ENCODE measurements around the gene NFASC. TPM values are rescaled to one million over a fixed set of nuclear protein-coding genes. Genes with fewer than 3 reads are reported as not detected.

Gene NFASC
- total RNA-seq, 1 experiment from 2014 or later, result 1.6 TPM

GRCh38 chr1:204920967-204921366, 50.3 kb downstream of the NFASC start:
- no peak overlapping the region for H3K9ac ChIP-seq (ENCODE audit: low read length)
- no TSS peak for BruUV-seq (replicated peaks)
- H3K4me3 ChIP-seq (ENCODE audit: low read length), result no peak overlapping the region
- H3F3A ChIP-seq (ENCODE audit: low read length, unreplicated experiment), result no peaks in the 10 kb centered on the region
- peaks cover 42% of the 10 kb centered on the region for H3K27me3 ChIP-seq (ENCODE audit: low read length)
- no peaks in the 10 kb centered on the region for H3K79me2 ChIP-seq (ENCODE audit: low read length)
- H3K9me2 ChIP-seq (replicated peaks; ENCODE audit: low read length), result no peaks in the 10 kb centered on the region
- ChIA-PET CTCF (no interaction called here), POLR2A (ENCODE audit: unreplicated experiment) (no interaction called here)
- no peaks in the 10 kb centered on the region for H3K9me3 ChIP-seq (ENCODE audit: low read length)
- no peak overlapping the region for H3K4me2 ChIP-seq (ENCODE audit: low read length)
- no peaks in the 10 kb centered on the region for H3K36me3 ChIP-seq (ENCODE audit: low read depth, low read length)
- ATAC-seq (no peak), DNase-seq (no peak)
- intact Hi-C loops (cut with micrococcal nuclease), result no loop called here
- H3K27ac ChIP-seq (ENCODE audit: low read length), result no peak overlapping the region
- H4K20me1 ChIP-seq (ENCODE audit: low read length), result no peaks in the 10 kb centered on the region
- no peak overlapping the region for H2AFZ ChIP-seq (ENCODE audit: low read length)
- TF ChIP-seq CTCF (conservative IDR thresholded peaks at IDR 0.05; ENCODE audit: low read depth, low read length), result no peak
- TF ChIP-seq EZH2phosphoT487 (IDR thresholded peaks at IDR 0.05; ENCODE audit: borderline replicate concordance, low read length), result no peak
- no peak for TF ChIP-seq EZH2 (IDR thresholded peaks at IDR 0.05; ENCODE audit: low read length, unreplicated experiment)
- peaks cover 7% of the 10 kb centered on the region; the same call in 1 of the 2 replicates for H3K4me1 ChIP-seq (ENCODE audit: insufficient read depth, low read length)

GRCh38 chr1:204921855-204922516, 51.3 kb downstream of the NFASC start:
- no TSS peak for BruUV-seq (replicated peaks)
- ChIA-PET CTCF (no interaction called here), POLR2A (ENCODE audit: unreplicated experiment) (no interaction called here)
- Histone ChIP-seq H3K9ac (ENCODE audit: low read length) (no peak overlapping the region), H3K27ac (ENCODE audit: low read length) (no peak overlapping the region), H3K27me3 (ENCODE audit: low read length) (peaks cover 43% of the 10 kb centered on the region), H2AFZ (ENCODE audit: low read length) (no peak overlapping the region), H3K4me2 (ENCODE audit: low read length) (no peak overlapping the region), H3K4me3 (ENCODE audit: low read length) (no peak overlapping the region), H3K79me2 (ENCODE audit: low read length) (no peaks in the 10 kb centered on the region), H3K9me2 (replicated peaks; ENCODE audit: low read length) (no peaks in the 10 kb centered on the region), H3F3A (ENCODE audit: low read length, unreplicated experiment) (no peaks in the 10 kb centered on the region), H4K20me1 (ENCODE audit: low read length) (no peaks in the 10 kb centered on the region), H3K9me3 (ENCODE audit: low read length) (no peaks in the 10 kb centered on the region), H3K36me3 (ENCODE audit: low read depth, low read length) (no peaks in the 10 kb centered on the region), H3K4me1 (ENCODE audit: insufficient read depth, low read length) (peaks cover 7% of the 10 kb centered on the region; the same call in 1 of the 2 replicates)
- intact Hi-C loops (cut with micrococcal nuclease), result no loop called here
- DNase-seq (no peak), ATAC-seq (no peak)
- TF ChIP-seq CTCF (conservative IDR thresholded peaks at IDR 0.05; ENCODE audit: low read depth, low read length) (no peak), EZH2phosphoT487 (IDR thresholded peaks at IDR 0.05; ENCODE audit: borderline replicate concordance, low read length) (no peak), EZH2 (IDR thresholded peaks at IDR 0.05; ENCODE audit: low read length, unreplicated experiment) (no peak)

DNA sequence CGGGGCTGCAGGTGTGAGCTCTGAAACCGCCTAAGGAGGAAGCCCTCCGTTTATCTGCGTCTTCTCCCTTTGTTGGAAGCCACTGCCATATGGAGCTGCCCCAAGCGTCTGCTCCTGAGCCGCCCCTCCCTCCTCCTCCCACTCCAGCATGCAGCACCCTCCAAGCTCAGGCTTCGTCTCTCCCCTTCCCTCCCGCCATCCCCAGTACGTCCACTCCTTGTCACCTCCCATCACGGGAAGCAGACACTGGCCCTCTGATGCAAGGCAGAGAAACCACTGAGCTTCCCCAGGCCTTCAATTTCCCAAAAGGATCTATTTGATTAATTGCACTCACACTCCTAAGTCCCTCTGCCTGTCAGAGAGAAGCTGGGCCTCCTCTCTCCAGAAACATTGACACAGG, 52.5 kb downstream of the NFASC start:
- ChIA-PET POLR2A (ENCODE audit: unreplicated experiment) (no interaction called here), CTCF (no interaction called here)
- TF ChIP-seq EZH2phosphoT487 (IDR thresholded peaks at IDR 0.05; ENCODE audit: borderline replicate concordance, low read length) (no peak), EZH2 (IDR thresholded peaks at IDR 0.05; ENCODE audit: low read length, unreplicated experiment) (no peak), CTCF (conservative IDR thresholded peaks at IDR 0.05; ENCODE audit: low read depth, low read length) (no peak)
- H2AFZ ChIP-seq (ENCODE audit: low read length), result no peak overlapping the region
- no peaks in the 10 kb centered on the region for H3K9me2 ChIP-seq (replicated peaks; ENCODE audit: low read length)
- ATAC-seq (no peak), DNase-seq (no peak)
- no peak overlapping the region for H3K27ac ChIP-seq (ENCODE audit: low read length)
- H3K9me3 ChIP-seq (ENCODE audit: low read length), result no peaks in the 10 kb centered on the region
- intact Hi-C loops (cut with micrococcal nuclease), result no loop called here
- no peaks in the 10 kb centered on the region for H3K36me3 ChIP-seq (ENCODE audit: low read depth, low read length)
- H3K9ac ChIP-seq (ENCODE audit: low read length), result no peak overlapping the region
- H3K4me3 ChIP-seq (ENCODE audit: low read length), result no peak overlapping the region
- peaks cover 7% of the 10 kb centered on the region; the same call in 1 of the 2 replicates for H3K4me1 ChIP-seq (ENCODE audit: insufficient read depth, low read length)
- H3F3A ChIP-seq (ENCODE audit: low read length, unreplicated experiment), result no peaks in the 10 kb centered on the region
- H4K20me1 ChIP-seq (ENCODE audit: low read length), result no peaks in the 10 kb centered on the region
- no TSS peak for BruUV-seq (replicated peaks)
- no peaks in the 10 kb centered on the region for H3K79me2 ChIP-seq (ENCODE audit: low read length)
- no peak overlapping the region for H3K4me2 ChIP-seq (ENCODE audit: low read length)
- peaks cover 47% of the 10 kb centered on the region for H3K27me3 ChIP-seq (ENCODE audit: low read length)
